Tibial artery (tissue), 4 donors: ENCODE data around the gene GRIN2C.
"Not testable (repeated sequence)": the region's sequence is repeated elsewhere in the genome, so short reads cannot be mapped to it uniquely, and the experiment has no call there.

ENCODE experiments used
- DNase-seq, 2 donors: peaks; one replicate each; pipeline ENCODE4 v3.0.0-alpha.2; 2019
- H3K27ac ChIP-seq, 2 donors: fragments of 200-600 bp; sonication (generic) in 1 of 2; 1 replicate in 1 of 2; 2 replicates in 1 of 2; pipeline ENCODE4 v1.5.1; 2018 to 2019; ENCODE audit warnings: mild to moderate bottlenecking in 1 of 2
- H3K27me3 ChIP-seq, 2 donors: fragments of 200-600 bp; sonication (generic) in 1 of 2; one replicate each; pipeline versions ENCODE4 v1.5.1 to v1.6.0; 2016 to 2019
- H3K36me3 ChIP-seq, 3 donors: fragments of 200-600 bp; sonication (generic) in 2 of 3; one replicate each; pipeline ENCODE4 v1.5.1; 2016 to 2019; ENCODE audit warnings: mild to moderate bottlenecking in 2 of 3
- H3K4me1 ChIP-seq, 4 donors: fragments of 200-600 bp; sonication (generic) in 2 of 4; 1 replicate in 3 of 4; 2 replicates in 1 of 4; pipeline ENCODE4 v1.5.1; 2016 to 2019
- H3K4me3 ChIP-seq, 2 donors: fragments of 200-600 bp; sonication (generic) in 1 of 2; 1 replicate in 1 of 2; 2 replicates in 1 of 2; pipeline ENCODE4 v1.5.1; 2018 to 2019; ENCODE audit warnings: mild to moderate bottlenecking in 2 of 2
- H3K9me3 ChIP-seq, 3 donors: fragments of 200-600 bp; sonication (generic) in 1 of 3; one replicate each; pipeline ENCODE4 v1.5.1; 2016 to 2019
- CTCF ChIP-seq, 2 experiments: fragments of 200-600 bp in 1 of 2; fragments of 450-650 bp in 1 of 2; IDR thresholded peaks; one replicate each; pipeline ENCODE4 v1.5.1; 2017 to 2019; ENCODE audit warnings: antibody characterized with exemption in 2 of 2, mild to moderate bottlenecking in 1 of 2, moderate library complexity in 1 of 2
- intact Hi-C: fragments of 100-400 bp; cut with DNase I; formaldehyde crosslinking; loops from one replicate; pipeline ENCODE4 v1.15.0; 2023; ENCODE audit warnings: low total_unique reads

The GRIN2C gene

GRCh38 chr17:74859459-74860228, at the start of gene GRIN2C:
Gene GRIN2C, minus strand, starts transcription at chr17:74859885. Its CDS starts 4,793 bp downstream, at chr17:74855092.
- H3K4me1 ChIP-seq: peaks cover 0 to 35% (median 25%) of the 10 kb centered on the region in 4 donors
- no peaks in the 10 kb centered on the region for H3K9me3 ChIP-seq
- DNase-seq: no peak
- H3K27me3 ChIP-seq: peaks cover 3 to 94% of the 10 kb centered on the region in 2 donors
- intact Hi-C loops: loop anchor here (5.0 kb wide), 1 partner anchor 67 kb away; no protein-coding TSS in a partner anchor
- no peak within 1 kb of the TSS for H3K27ac ChIP-seq
- peak in 1 of 2 experiments; percentile 13 for TF ChIP-seq CTCF (IDR thresholded peaks at IDR 0.05)
- H3K36me3 ChIP-seq: no peaks in the 10 kb centered on the region
- H3K4me3 ChIP-seq: peak within 1 kb of the TSS; percentile 18 to 36

- intact Hi-C loops, DNase-seq, H3K9me3 ChIP-seq, H3K4me1 ChIP-seq, H3K27ac ChIP-seq, H3K4me3 ChIP-seq, H3K36me3 ChIP-seq: not testable (repeated sequence)
- peaks cover 0 to 26% of the 10 kb centered on the region in 2 donors for H3K27me3 ChIP-seq
Observed at GRCh38 chr17:74909097-74909496, 49.4 kb upstream of the GRIN2C start.

GRCh38 chr17:74907012-74907411, 47.3 kb upstream of the GRIN2C start:
- intact Hi-C loops: no loop called here
- Histone ChIP-seq H3K4me3 (no peak overlapping the region), H3K27me3 (peaks cover 0 to 45% of the 10 kb centered on the region in 2 donors), H3K36me3 (no peaks in the 10 kb centered on the region), H3K9me3 (no peaks in the 10 kb centered on the region), H3K4me1 (no peaks in the 10 kb centered on the region), H3K27ac (no peak overlapping the region)
- no peak for TF ChIP-seq CTCF (IDR thresholded peaks at IDR 0.05)
- no peak for DNase-seq

GRCh38 chr17:74906214-74906793, 46.6 kb upstream of the GRIN2C start:
- intact Hi-C loops, H3K4me3 ChIP-seq, H3K36me3 ChIP-seq: not testable (repeated sequence)

GRCh38 chr17:74904687-74905409, 45.2 kb upstream of the GRIN2C start:
- DNase-seq: no peak
- intact Hi-C loops: no loop called here
- no peak for TF ChIP-seq CTCF (IDR thresholded peaks at IDR 0.05)

More at GRCh38 chr17:74906214-74906793, 46.6 kb upstream of the GRIN2C start:
- not testable (repeated sequence) for H3K4me1 ChIP-seq, H3K27ac ChIP-seq, DNase-seq, H3K9me3 ChIP-seq
- H3K27me3 ChIP-seq: peaks cover 0 to 50% of the 10 kb centered on the region in 2 donors

GRCh38 chr17:74903671-74904070, 44.0 kb upstream of the GRIN2C start:
- intact Hi-C loops: no loop called here
- DNase-seq: no peak
- no peak for TF ChIP-seq CTCF (IDR thresholded peaks at IDR 0.05)
- peaks cover 0 to 61% of the 10 kb centered on the region in 2 donors for H3K27me3 ChIP-seq
- H3K27ac ChIP-seq: no peak overlapping the region
- H3K36me3 ChIP-seq: no peaks in the 10 kb centered on the region
- no peak overlapping the region for H3K4me3 ChIP-seq
- H3K9me3 ChIP-seq: no peaks in the 10 kb centered on the region
- H3K4me1 ChIP-seq: no peaks in the 10 kb centered on the region

More at GRCh38 chr17:74904687-74905409, 45.2 kb upstream of the GRIN2C start:
- Histone ChIP-seq H3K27ac (no peak overlapping the region), H3K36me3 (no peaks in the 10 kb centered on the region), H3K4me1 (no peaks in the 10 kb centered on the region), H3K27me3 (peaks cover 0 to 61% of the 10 kb centered on the region in 2 donors), H3K9me3 (no peaks in the 10 kb centered on the region), H3K4me3 (no peak overlapping the region)
